GM12892 (cell line): ENCODE data around the gene ZAR1L.

Source experiments
- POLR2A ChIP-seq: IDR thresholded peaks from 2 replicates; pipeline ENCODE4 v1.6.1; 2011; ENCODE audit warnings: low read depth, low read length, control low read depth
- POLR2AphosphoS5 ChIP-seq: IDR thresholded peaks from 2 replicates; pipeline ENCODE4 v1.6.1; 2011; ENCODE audit warnings: low read depth, low read length, control low read depth
- TAF1 ChIP-seq: IDR thresholded peaks from 2 replicates; pipeline ENCODE4 v1.6.1; 2011; ENCODE audit warnings: low read depth, mild to moderate bottlenecking, control low read depth, low read length, borderline replicate concordance

- TF ChIP-seq POLR2AphosphoS5 (no peak), POLR2A (no peak), TAF1 (no peak)
These were observed 19.5 kb upstream of the ZAR1L start for GRCh38 chr13:32334671-32335070.
